Stomach smooth muscle (tissue), 2 donors: ENCODE measurements around the gene MAP1LC3C.
"Not testable (repeated sequence)": the region's sequence is repeated elsewhere in the genome, so short reads cannot be mapped to it uniquely, and the experiment has no call there.

Source experiments
- H3K27ac ChIP-seq: one replicate; pipeline ENCODE4 v1.7.0; 2013; ENCODE audit warnings: mild to moderate bottlenecking, low read length, inconsistent platforms
- H3K27me3 ChIP-seq, 2 donors: one replicate each; pipeline ENCODE4 v1.7.0; 2013; ENCODE audit warnings: low read length in 2 of 2; ENCODE audit not compliant: insufficient read depth in 2 of 2, control insufficient read depth in 1 of 2
- H3K36me3 ChIP-seq, 2 donors: one replicate each; pipeline ENCODE4 v1.7.0; 2013; ENCODE audit warnings: low read length in 2 of 2; ENCODE audit not compliant: control insufficient read depth in 2 of 2, insufficient read depth in 2 of 2
- H3K4me1 ChIP-seq: one replicate; pipeline ENCODE4 v1.7.0; 2013; ENCODE audit warnings: low read length; ENCODE audit not compliant: control insufficient read depth, insufficient read depth
- H3K4me3 ChIP-seq, 2 donors: one replicate each; pipeline ENCODE4 v1.7.0; 2013; ENCODE audit warnings: low read length in 2 of 2
- H3K9ac ChIP-seq, 2 donors: one replicate each; pipeline ENCODE4 v1.7.0; 2013; ENCODE audit warnings: low read length in 2 of 2, mild to moderate bottlenecking in 1 of 2
- H3K9me3 ChIP-seq, 2 donors: one replicate each; pipeline ENCODE4 v1.7.0; 2013; ENCODE audit warnings: low read length in 2 of 2; ENCODE audit not compliant: control insufficient read depth in 2 of 2
- donor health status: healthy.
- donor health status: Pancreatic carcinoma.

Gene MAP1LC3C

GRCh38 chr1:241992734-241993133 is 6.2 kb downstream of the MAP1LC3C start:
- Histone ChIP-seq H3K4me1 (no peaks in the 10 kb centered on the region), H3K27ac (no peak overlapping the region), H3K27me3 (no peaks in the 10 kb centered on the region), H3K36me3 (no peaks in the 10 kb centered on the region), H3K4me3 (no peak overlapping the region), H3K9ac (no peak overlapping the region), H3K9me3 (no peaks in the 10 kb centered on the region)

GRCh38 chr1:241990040-241990439 is 8.9 kb downstream of the MAP1LC3C start:
- Histone ChIP-seq H3K4me1 (no peaks in the 10 kb centered on the region), H3K27ac (no peak overlapping the region), H3K9ac (no peak overlapping the region), H3K36me3 (no peaks in the 10 kb centered on the region), H3K9me3 (no peaks in the 10 kb centered on the region), H3K4me3 (no peak overlapping the region), H3K27me3 (no peaks in the 10 kb centered on the region)

GRCh38 chr1:241988389-241988930 is 10.4 kb downstream of the MAP1LC3C start:
- not testable (repeated sequence) for H3K9me3 ChIP-seq, H3K27me3 ChIP-seq, H3K9ac ChIP-seq, H3K4me3 ChIP-seq, H3K27ac ChIP-seq, H3K36me3 ChIP-seq, H3K4me1 ChIP-seq

- Histone ChIP-seq H3K4me1 (no peaks in the 10 kb centered on the region), H3K27ac (no peak overlapping the region), H3K36me3 (no peaks in the 10 kb centered on the region)
Observed at GRCh38 chr1:241985787-241986186, 13.1 kb downstream of the MAP1LC3C start.

GRCh38 chr1:241979926-241980325 is 19.0 kb downstream of the MAP1LC3C start:
- no peaks in the 10 kb centered on the region for H3K27me3 ChIP-seq
- H3K36me3 ChIP-seq, result no peaks in the 10 kb centered on the region

More at GRCh38 chr1:241985787-241986186, 13.1 kb downstream of the MAP1LC3C start:
- Histone ChIP-seq H3K9ac (no peak overlapping the region), H3K27me3 (no peaks in the 10 kb centered on the region), H3K4me3 (no peak overlapping the region), H3K9me3 (no peaks in the 10 kb centered on the region)

GRCh38 chr1:241979071-241979470 is 19.8 kb downstream of the MAP1LC3C start:
- no peaks in the 10 kb centered on the region for H3K27me3 ChIP-seq
- H3K4me3 ChIP-seq, result no peak overlapping the region
- H3K27ac ChIP-seq, result no peak overlapping the region
- H3K36me3 ChIP-seq, result no peaks in the 10 kb centered on the region
- H3K4me1 ChIP-seq, result no peaks in the 10 kb centered on the region
- H3K9me3 ChIP-seq, result peaks cover 0 to 3% of the 10 kb centered on the region in 2 donors
- no peak overlapping the region for H3K9ac ChIP-seq

More at GRCh38 chr1:241979926-241980325, 19.0 kb downstream of the MAP1LC3C start:
- Histone ChIP-seq H3K9me3 (peaks cover 0 to 3% of the 10 kb centered on the region in 2 donors), H3K27ac (no peak overlapping the region), H3K9ac (no peak overlapping the region), H3K4me3 (no peak overlapping the region), H3K4me1 (no peaks in the 10 kb centered on the region)

GRCh38 chr1:241976229-241976628 is 22.7 kb downstream of the MAP1LC3C start:
- Histone ChIP-seq H3K36me3 (no peaks in the 10 kb centered on the region), H3K27ac (no peak overlapping the region), H3K4me3 (no peak overlapping the region), H3K9me3 (peaks cover 0 to 3% of the 10 kb centered on the region in 2 donors), H3K9ac (no peak overlapping the region), H3K4me1 (no peaks in the 10 kb centered on the region), H3K27me3 (no peaks in the 10 kb centered on the region)

GRCh38 chr1:241972703-241973369 is 26.1 kb downstream of the MAP1LC3C start:
- H3K27me3 ChIP-seq, result no peaks in the 10 kb centered on the region
- no peaks in the 10 kb centered on the region for H3K4me1 ChIP-seq
- H3K4me3 ChIP-seq, result no peak overlapping the region
- H3K27ac ChIP-seq, result no peak overlapping the region
- H3K36me3 ChIP-seq, result no peaks in the 10 kb centered on the region
- H3K9me3 ChIP-seq, result peaks cover 0 to 3% of the 10 kb centered on the region in 2 donors
- no peak overlapping the region for H3K9ac ChIP-seq

- no peaks in the 10 kb centered on the region for H3K4me1 ChIP-seq
- no peaks in the 10 kb centered on the region for H3K27me3 ChIP-seq
- H3K9ac ChIP-seq, result no peak overlapping the region
- no peaks in the 10 kb centered on the region for H3K9me3 ChIP-seq
- H3K36me3 ChIP-seq, result no peaks in the 10 kb centered on the region
- no peak overlapping the region for H3K4me3 ChIP-seq
- no peak overlapping the region for H3K27ac ChIP-seq
Observed at GRCh38 chr1:241968611-241969010, 30.3 kb downstream of the MAP1LC3C start.

- H3K4me1 ChIP-seq, result no peaks in the 10 kb centered on the region
- no peak overlapping the region for H3K27ac ChIP-seq
- no peaks in the 10 kb centered on the region for H3K27me3 ChIP-seq
- H3K36me3 ChIP-seq, result no peaks in the 10 kb centered on the region
- no peak overlapping the region for H3K9ac ChIP-seq
- no peak overlapping the region for H3K4me3 ChIP-seq
- H3K9me3 ChIP-seq, result no peaks in the 10 kb centered on the region
Observed at GRCh38 chr1:241964550-241965282, 34.2 kb downstream of the MAP1LC3C start.

- Histone ChIP-seq H3K4me3 (no peak overlapping the region), H3K9ac (no peak overlapping the region), H3K36me3 (no peaks in the 10 kb centered on the region), H3K9me3 (no peaks in the 10 kb centered on the region), H3K27ac (no peak overlapping the region), H3K27me3 (no peaks in the 10 kb centered on the region), H3K4me1 (no peaks in the 10 kb centered on the region)
Observed at GRCh38 chr1:241963722-241964121, 35.2 kb downstream of the MAP1LC3C start.
